CD4-positive, alpha-beta T cell treated with Interferon gamma for 1 hour (primary cell): ENCODE results near the gene MRPL28.
"Not testable (repeated sequence)": the region's sequence is repeated elsewhere in the genome, so short reads cannot be mapped to it uniquely, and the experiment has no call there.

ENCODE experiments used
- DNase-seq: peaks from one replicate; pipeline ENCODE4 v3.0.0-alpha.2; 2020

MRPL28 gene

DNA sequence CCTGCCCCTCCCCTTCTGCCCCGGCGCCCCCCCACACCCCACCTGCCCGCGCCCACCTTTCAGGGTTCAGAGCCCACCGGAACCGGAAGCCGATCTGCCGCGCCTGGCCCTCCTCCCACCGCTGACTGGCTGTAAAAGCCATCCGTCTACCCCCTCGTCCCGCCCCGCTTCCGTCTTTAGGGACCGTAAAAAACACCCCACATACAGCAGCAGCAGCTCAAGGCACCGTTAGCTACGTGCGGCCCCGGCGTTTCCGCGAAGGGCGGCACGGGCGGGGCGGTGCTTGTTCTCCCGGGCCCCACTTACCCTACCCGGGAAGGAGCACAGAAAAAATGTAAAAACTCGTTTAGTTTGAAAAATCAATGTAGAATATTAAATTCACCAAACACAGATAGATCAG, at the start of gene MRPL28:
Gene MRPL28, minus strand, starts transcription at position 96 of the 400 bp plus-strand sequence. CDS start 320 bp downstream, outside the sequence.
- DNase-seq, result peak; percentile 93

- DNase-seq, result not testable (repeated sequence)
These were observed 44.8 kb upstream of the MRPL28 start for GRCh38 chr16:415170-415498.

DNA sequence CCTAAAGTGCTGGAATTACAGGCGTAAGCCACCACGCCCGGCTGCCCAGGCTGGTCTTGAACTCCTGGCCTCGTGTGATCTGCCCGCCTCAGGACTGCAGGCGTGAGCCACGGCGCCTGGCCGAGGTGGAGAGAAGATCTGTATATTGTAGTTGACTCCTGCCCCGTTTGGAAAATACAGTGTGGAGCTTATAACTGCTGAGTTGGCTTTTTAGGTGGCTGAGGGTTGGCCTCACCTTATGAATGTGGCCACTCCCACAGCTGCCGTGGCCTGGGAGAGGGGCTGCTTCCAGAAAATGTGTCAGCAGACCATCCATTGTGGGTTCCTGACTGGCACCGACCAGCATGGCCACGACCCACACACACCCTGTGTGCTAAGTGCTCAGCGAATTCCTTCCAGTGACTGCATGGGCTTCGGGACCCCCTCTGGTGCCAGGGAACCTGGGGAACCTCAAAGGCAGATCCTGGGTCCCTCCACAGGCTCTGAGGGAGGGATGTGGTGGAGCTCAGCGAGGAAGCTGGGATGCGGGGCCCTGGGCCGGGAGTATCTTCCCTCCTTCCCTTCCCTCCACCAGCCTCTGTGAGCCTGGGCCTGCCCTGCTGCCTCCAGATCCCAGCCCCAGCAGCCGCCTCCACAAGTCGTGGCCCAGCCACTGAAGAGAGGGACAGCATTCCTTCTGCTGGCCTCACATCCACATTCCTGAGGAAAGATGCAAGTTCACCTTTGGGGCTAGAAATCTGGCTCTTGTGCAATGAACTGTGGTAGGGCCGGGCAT, 44.2 kb upstream of the MRPL28 start:
- no peak for DNase-seq

DNA sequence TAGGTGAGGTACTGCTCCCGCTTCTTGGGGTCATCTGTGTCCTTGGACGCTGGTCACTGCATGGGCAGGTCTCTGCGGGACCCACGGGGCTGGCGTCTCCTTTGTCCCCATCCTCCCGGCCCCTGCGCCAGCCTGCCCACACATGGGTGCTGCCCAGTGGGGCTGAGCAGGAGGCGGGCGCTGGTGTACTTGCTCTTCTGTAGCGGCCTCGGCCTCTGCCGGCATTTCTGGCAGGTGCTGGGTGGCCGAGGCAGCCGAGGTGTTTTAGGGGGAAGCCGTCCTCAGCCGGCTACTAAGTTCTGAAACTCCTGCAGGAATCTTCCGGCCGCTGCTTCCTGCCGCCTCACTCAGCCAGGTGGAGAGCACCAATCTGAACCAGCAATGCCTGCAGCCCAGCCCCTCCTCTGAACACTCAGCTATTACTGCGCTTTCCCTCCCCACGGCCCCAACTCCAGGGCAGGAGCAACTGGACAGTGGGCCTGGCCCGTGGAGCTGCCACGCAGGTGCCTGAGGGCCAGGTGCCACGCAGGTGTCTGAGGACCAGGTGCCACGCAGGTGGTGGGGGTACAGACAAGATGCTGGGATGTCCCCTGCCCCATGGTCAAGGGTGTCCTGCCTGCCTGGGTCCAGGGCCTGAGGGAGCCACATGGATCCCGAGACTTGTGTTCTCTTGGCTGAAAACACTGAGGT, 41.4 kb upstream of the MRPL28 start:
- DNase-seq, result no peak

DNA sequence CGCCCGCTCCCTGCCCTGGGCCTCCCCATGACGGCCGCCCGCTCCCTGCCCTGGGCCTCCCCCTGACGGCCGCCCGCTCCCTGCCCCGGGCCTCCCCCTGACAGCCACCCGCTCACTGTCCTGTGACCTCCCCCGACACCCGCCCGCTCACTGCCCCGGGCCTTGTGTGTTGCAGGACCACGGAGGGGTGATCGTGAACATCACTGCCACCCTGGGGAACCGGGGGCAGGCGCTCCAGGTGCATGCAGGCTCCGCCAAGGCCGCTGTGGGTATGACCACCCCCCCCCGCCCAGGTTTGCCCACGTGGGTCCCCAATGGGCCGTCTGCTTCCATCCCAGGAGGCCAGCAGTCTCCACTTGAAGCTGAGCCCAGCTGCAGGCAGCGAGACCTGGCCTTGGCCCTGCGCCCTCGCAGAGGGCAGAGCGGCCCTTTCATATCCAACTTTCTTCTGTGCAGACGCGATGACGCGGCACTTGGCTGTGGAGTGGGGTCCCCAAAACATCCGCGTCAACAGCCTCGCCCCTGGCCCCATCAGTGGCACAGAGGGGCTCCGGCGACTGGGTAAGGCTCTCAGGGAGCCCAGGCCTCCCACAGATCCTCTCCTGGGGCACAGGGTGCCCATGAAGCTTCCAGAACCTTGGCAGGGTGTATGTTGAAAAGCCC, 40.3 kb upstream of the MRPL28 start:
- no peak for DNase-seq

DNA sequence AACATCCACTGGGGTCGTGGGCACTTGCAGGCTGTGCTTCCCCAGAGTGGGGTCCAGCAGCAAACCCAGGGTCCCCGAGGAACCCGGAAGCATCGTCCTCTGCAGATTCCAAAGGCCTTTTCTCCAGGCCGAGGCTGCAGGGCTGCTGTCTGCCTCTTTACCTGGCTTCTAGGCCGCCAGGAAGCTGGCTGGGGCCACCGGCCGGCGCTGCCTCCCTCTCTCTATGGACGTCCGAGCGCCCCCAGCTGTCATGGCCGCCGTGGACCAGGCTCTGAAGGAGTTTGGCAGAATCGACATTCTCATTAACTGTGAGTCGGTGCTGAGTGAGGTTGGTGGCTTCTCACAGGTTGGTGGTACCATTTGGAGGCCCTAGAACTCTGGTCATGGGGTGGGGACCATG, 36.9 kb upstream of the MRPL28 start:
- no peak for DNase-seq

GRCh38 chr16:405548-406506, 35.5 kb upstream of the MRPL28 start:
- DNase-seq, result no peak

DNA sequence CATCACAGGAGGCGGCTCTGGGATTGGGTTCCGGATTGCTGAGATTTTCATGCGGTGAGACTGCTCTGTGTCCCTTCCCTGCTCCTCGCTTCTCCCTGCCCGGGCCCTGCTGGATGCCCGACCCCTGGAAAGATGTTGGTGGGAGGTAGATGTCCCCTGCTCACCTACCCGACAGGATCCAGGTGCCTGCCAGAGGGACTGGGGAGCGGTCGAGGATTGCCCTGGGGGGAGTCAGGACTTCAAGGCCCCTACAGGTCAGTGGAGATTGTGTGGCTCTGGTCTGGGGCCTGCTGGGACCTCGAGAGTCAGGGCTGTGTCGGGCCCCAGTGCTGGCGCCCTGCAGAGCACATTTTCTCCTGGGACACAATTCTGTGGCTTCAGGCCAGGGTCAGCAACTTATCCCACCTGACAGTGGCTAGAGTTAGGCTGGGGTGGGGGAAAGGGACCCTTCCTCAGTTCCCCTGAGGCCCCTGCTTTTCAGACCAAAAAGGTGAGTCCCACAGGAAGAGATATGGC, 34.7 kb upstream of the MRPL28 start:
- no peak for DNase-seq

- DNase-seq, result peak; percentile 94
These were observed 31.4 kb upstream of the MRPL28 start, which contains the start of gene DECR2 for GRCh38 chr16:401468-402348. TSS of gene DECR2 (plus strand) at chr16:401885. CDS start at chr16:401964, 79 bp downstream.

DNA sequence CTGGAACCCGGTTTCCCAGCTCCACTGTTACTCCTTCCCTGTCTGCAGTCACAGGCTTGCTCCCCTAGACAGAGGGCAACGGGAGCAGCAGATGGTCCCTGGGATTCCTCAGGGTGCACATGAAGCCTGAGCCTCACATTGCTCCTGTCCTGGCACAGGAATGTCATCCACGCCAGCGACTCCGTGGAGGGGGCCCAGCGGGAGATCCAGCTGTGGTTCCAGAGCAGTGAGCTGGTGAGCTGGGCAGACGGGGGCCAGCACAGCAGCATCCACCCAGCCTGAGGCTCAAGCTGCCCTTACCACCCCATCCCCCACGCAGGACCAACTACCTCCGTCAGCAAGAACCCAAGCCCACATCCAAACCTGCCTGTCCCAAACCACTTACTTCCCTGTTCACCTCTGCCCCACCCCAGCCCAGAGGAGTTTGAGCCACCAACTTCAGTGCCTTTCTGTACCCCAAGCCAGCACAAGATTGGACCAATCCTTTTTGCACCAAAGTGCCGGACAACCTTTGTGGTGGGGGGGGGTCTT, 29.8 kb upstream of the MRPL28 start:
- DNase-seq, result no peak

- DNase-seq, result no peak
These were observed 29.1 kb upstream of the MRPL28 start for GRCh38 chr16:399340-400019.

DNA sequence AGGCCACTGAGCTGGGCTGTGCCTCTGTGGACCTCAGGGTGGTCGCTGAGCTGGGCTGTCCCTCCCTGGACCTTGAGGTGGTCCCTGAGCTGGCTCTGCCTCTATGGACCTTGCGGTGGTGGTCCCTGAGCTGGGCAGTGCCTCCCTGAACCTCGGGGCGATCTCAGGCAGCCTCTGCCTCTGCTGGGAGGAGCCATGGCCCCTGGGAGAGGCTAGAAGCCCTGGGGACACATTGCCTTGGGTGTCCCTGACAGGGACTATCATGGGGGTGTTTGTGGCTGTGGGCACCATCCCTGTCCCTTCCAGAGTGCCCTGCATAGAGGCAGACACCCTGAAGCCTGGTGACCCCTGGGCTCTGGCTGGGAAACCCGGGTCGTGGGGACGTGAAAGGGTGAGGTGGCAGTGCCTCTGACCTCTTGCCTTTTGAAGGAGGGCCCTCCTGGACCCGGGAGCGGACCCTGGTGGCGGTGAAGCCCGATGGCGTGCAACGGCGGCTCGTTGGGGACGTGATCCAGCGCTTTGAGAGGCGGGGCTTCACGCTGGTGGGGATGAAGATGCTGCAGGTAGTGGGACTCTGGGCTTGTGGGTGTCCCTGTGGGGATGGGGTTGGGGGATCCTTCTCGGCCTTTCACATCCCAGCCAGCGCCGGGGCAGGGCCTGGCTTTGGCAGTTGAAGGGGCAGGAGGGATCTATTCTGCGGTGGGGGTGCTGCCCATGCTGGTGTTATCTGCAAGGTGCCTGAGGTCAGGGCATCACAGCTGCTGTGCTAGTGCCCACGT, 28.4 kb upstream of the MRPL28 start:
- no peak for DNase-seq

- peak; percentile 25 for DNase-seq
These were observed 27.5 kb upstream of the MRPL28 start for GRCh38 chr16:397736-398332.

GRCh38 chr16:397135-397661, 26.9 kb upstream of the MRPL28 start, which contains the start of gene NME4:
TSS of gene NME4 (plus strand) at chr16:397199. CDS start at chr16:397223, 24 bp downstream.
- DNase-seq, result no peak

- no peak for DNase-seq
These were observed 26.3 kb upstream of the MRPL28 start for GRCh38 chr16:396605-397004.

DNA sequence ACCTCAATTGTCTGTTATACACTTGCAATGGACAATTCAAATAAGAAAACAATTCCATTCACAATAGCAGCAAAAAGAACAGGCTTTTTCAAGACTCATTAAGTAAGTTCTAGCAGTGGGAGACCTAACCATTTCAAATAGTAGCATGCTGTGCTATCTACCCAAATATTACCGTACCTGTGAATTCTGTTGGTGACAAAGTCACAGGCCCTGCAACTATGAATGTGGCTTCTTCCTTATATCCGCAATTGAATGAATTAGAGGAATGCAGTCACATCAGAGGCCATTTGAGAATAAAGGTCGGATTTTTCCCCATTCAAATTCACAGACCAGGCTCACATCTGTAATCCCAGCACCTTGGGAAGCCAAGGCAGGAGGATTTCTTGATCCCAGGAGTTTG, 25.9 kb upstream of the MRPL28 start:
- no peak for DNase-seq

DNA sequence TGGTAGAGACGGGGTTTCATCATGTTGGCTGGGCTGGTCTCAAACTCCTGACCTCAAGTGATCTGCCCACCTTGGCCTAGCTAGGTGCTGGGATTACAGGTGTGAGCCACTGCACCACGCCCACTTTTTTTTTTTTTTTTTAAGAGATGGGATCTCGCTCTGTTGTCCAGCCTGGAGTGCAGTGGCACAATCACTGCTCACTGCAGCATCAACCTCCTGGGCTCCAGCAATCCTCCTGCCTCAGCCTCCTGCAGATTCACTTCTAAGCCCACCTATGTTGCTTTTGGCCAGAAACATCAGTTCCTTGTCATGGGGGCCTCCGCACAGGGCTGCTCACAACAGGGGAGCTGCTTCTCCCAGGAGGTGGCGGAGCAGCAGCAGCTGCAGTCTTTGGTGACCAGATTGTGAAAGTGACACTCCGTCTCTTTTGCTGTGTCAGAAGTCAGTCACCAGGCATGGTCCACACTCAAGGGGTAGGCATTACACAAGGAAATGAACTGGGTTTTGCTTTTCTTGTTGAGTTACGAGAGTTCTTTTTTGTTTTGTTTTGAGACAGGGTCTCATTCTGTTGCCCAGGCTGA, 22.2 kb upstream of the MRPL28 start:
- DNase-seq, result peak; percentile 40

GRCh38 chr16:391885-392335, 21.6 kb upstream of the MRPL28 start:
- DNase-seq, result peak; percentile 75
